Neural cell (in vitro differentiated cells): ENCODE measurements around the gene SETBP1. TPM values are rescaled to one million over a fixed set of nuclear protein-coding genes. Genes with fewer than 3 reads are reported as not detected.

Experiments used
- H2AFZ ChIP-seq: fragments of 200-600, 300-800 bp; sonication (generic), shearing (Covaris generic); 2 replicates; pipeline ENCODE4 v1.6.0; 2014; ENCODE audit warnings: low read depth, mild to moderate bottlenecking, antibody characterized with exemption, low read length, moderate library complexity
- H3F3A ChIP-seq: fragments of 200-600 bp; shearing (Covaris generic); 2 replicates; pipeline ENCODE4 v1.6.1; 2016; ENCODE audit warnings: mild to moderate bottlenecking, moderate library complexity, mixed read lengths, antibody characterized with exemption, low read length; ENCODE audit not compliant: insufficient read depth, poor library complexity, severe bottlenecking
- H3K27ac ChIP-seq: fragments of 200-600, 300-800 bp; sonication (generic), shearing (Covaris generic); 2 replicates; pipeline ENCODE4 v1.5.1; 2014; ENCODE audit warnings: mild to moderate bottlenecking, low read length, moderate library complexity
- H3K27me3 ChIP-seq: fragments of 300-800, 200-600 bp; sonication (generic), shearing (Covaris generic); 2 replicates; pipeline ENCODE4 v1.6.0; 2014; ENCODE audit warnings: mild to moderate bottlenecking, low read depth, low read length, moderate library complexity; ENCODE audit not compliant: insufficient read depth
- H3K36me3 ChIP-seq: fragments of 300-800, 200-600 bp; sonication (generic), shearing (Covaris generic); 2 replicates; pipeline ENCODE4 v1.5.1; 2014; ENCODE audit warnings: mild to moderate bottlenecking, antibody characterized with exemption, low read length, moderate library complexity; ENCODE audit not compliant: insufficient read depth
- H3K4me2 ChIP-seq: fragments of 300-800, 200-600 bp; sonication (generic), shearing (Covaris generic); 2 replicates; pipeline ENCODE4 v1.6.0; 2014; ENCODE audit warnings: mild to moderate bottlenecking, low read length
- H3K4me3 ChIP-seq: fragments of 300-800, 200-600 bp; sonication (generic), shearing (Covaris generic); 2 replicates; pipeline ENCODE4 v1.5.1; 2014; ENCODE audit warnings: mild to moderate bottlenecking, low read length, moderate library complexity
- H3K79me2 ChIP-seq: fragments of 200-600 bp; shearing (Covaris generic); replicated peaks from 2 replicates; pipeline ENCODE4 v1.6.0; 2014; ENCODE audit warnings: mild to moderate bottlenecking, low read length, moderate library complexity; ENCODE audit not compliant: insufficient read depth
- H3K9ac ChIP-seq: fragments of 300-800, 200-600 bp; sonication (generic), shearing (Covaris generic); 2 replicates; pipeline ENCODE4 v1.6.1; 2016; ENCODE audit warnings: mild to moderate bottlenecking, low read length, mixed read lengths
- H3K9me2 ChIP-seq: fragments of 200-600 bp; shearing (Covaris generic); 2 replicates; pipeline ENCODE4 v1.6.1; 2016; ENCODE audit warnings: mild to moderate bottlenecking, low read length, mixed read lengths; ENCODE audit not compliant: insufficient read depth
- H3K9me3 ChIP-seq: fragments of 200-600, 300-800 bp; sonication (generic), shearing (Covaris generic); 2 replicates; pipeline ENCODE4 v1.6.1; 2016; ENCODE audit warnings: mild to moderate bottlenecking, mixed run types, low read length, moderate library complexity, mixed read lengths
- H4K20me1 ChIP-seq: fragments of 200-600 bp; shearing (Covaris generic); 2 replicates; pipeline ENCODE4 v1.6.1; 2016; ENCODE audit warnings: mild to moderate bottlenecking, mixed run types; ENCODE audit not compliant: insufficient read depth
- EP300 ChIP-seq: fragments of 450-650 bp; conservative IDR thresholded peaks from 2 replicates; pipeline ENCODE4 v1.6.1; 2014; ENCODE audit warnings: antibody characterized with exemption, mild to moderate bottlenecking, moderate library complexity; ENCODE audit not compliant: poor library complexity, severe bottlenecking
- EZH2 ChIP-seq: fragments of 200-600, 300-800 bp; shearing (Covaris generic), sonication (generic); IDR thresholded peaks from 2 replicates; pipeline ENCODE4 v1.6.1; 2014; ENCODE audit warnings: antibody characterized with exemption, low read length, borderline replicate concordance, mild to moderate bottlenecking; ENCODE audit not compliant: insufficient read depth, poor library complexity, severe bottlenecking
- MXI1 ChIP-seq: fragments of 450-650 bp; conservative IDR thresholded peaks from 2 replicates; pipeline ENCODE4 v1.6.1; 2014; ENCODE audit warnings: antibody characterized with exemption, mild to moderate bottlenecking; ENCODE audit not compliant: poor library complexity, severe bottlenecking
- POLR2AphosphoS5 ChIP-seq: IDR thresholded peaks from 2 replicates; pipeline ENCODE4 v1.6.1; 2012
- RAD21 ChIP-seq: fragments of 450-650 bp; conservative IDR thresholded peaks from 2 replicates; pipeline ENCODE4 v1.6.1; 2014; ENCODE audit warnings: antibody characterized with exemption, mild to moderate bottlenecking, moderate library complexity
- SMC3 ChIP-seq: fragments of 450-650 bp; conservative IDR thresholded peaks from 2 replicates; pipeline ENCODE4 v1.6.1; 2014; ENCODE audit warnings: antibody characterized with exemption, mild to moderate bottlenecking, moderate library complexity; ENCODE audit not compliant: poor library complexity
- TAF1 ChIP-seq: IDR thresholded peaks from 2 replicates; pipeline ENCODE4 v1.6.1; 2012; ENCODE audit warnings: low read depth
- polyA plus RNA-seq: library from polyadenylated mRNA; depleted of rRNA; stranded (reverse); fragments of >200 nt; gene quantifications from 2 replicates; pipeline ENCODE4 v1.2.3, GENCODE V29; 2014
- TF ChIP-seq, protein P1 (sequence below): fragments of 450-650 bp; IDR thresholded peaks from 2 replicates; pipeline ENCODE4 v1.5.1; 2014; ENCODE audit warnings: antibody characterized with exemption, mild to moderate bottlenecking, moderate library complexity; ENCODE audit not compliant: poor library complexity, severe bottlenecking
- TF ChIP-seq, protein P2 (sequence below): IDR thresholded peaks from 2 replicates; pipeline ENCODE4 v1.6.1; 2012; ENCODE audit warnings: borderline replicate concordance

Gene SETBP1
- polyA plus RNA-seq, 1 donor from 2014 or later, result 13.7 TPM

DNA sequence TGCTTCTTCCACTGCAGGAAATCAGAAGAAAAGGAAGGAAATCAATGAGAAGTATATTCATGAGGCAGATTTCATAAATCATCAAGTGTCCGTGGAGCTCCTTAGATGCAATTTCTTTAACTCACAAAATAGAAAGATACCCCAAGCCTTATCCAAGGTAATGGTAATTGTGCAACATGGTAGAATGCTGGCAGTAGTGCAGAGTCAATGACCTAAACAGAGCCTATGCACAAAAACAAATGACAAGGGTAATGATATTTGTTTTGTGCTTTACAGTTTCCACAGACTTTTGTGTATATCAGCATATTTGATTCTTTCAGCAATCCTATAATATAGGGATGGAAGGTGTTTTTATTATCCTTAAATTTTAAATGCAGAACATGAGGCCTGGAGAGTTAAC is 102.7 kb downstream of the SETBP1 start:
- H4K20me1 ChIP-seq, result no peaks in the 10 kb centered on the region
- no peaks in the 10 kb centered on the region for H3K9me3 ChIP-seq
- H3K4me2 ChIP-seq, result no peak overlapping the region
- H2AFZ ChIP-seq, result no peak overlapping the region
- no peak overlapping the region for H3K27ac ChIP-seq
- no peaks in the 10 kb centered on the region for H3K36me3 ChIP-seq
- no peak for TF ChIP-seq SMC3
- TF ChIP-seq TAF1, result no peak
- no peak for TF ChIP-seq POLR2AphosphoS5
- TF ChIP-seq MXI1, result no peak
- TF ChIP-seq, protein P1, sequence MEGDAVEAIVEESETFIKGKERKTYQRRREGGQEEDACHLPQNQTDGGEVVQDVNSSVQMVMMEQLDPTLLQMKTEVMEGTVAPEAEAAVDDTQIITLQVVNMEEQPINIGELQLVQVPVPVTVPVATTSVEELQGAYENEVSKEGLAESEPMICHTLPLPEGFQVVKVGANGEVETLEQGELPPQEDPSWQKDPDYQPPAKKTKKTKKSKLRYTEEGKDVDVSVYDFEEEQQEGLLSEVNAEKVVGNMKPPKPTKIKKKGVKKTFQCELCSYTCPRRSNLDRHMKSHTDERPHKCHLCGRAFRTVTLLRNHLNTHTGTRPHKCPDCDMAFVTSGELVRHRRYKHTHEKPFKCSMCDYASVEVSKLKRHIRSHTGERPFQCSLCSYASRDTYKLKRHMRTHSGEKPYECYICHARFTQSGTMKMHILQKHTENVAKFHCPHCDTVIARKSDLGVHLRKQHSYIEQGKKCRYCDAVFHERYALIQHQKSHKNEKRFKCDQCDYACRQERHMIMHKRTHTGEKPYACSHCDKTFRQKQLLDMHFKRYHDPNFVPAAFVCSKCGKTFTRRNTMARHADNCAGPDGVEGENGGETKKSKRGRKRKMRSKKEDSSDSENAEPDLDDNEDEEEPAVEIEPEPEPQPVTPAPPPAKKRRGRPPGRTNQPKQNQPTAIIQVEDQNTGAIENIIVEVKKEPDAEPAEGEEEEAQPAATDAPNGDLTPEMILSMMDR, result no peak
- no peak for TF ChIP-seq RAD21
- TF ChIP-seq, protein P2, sequence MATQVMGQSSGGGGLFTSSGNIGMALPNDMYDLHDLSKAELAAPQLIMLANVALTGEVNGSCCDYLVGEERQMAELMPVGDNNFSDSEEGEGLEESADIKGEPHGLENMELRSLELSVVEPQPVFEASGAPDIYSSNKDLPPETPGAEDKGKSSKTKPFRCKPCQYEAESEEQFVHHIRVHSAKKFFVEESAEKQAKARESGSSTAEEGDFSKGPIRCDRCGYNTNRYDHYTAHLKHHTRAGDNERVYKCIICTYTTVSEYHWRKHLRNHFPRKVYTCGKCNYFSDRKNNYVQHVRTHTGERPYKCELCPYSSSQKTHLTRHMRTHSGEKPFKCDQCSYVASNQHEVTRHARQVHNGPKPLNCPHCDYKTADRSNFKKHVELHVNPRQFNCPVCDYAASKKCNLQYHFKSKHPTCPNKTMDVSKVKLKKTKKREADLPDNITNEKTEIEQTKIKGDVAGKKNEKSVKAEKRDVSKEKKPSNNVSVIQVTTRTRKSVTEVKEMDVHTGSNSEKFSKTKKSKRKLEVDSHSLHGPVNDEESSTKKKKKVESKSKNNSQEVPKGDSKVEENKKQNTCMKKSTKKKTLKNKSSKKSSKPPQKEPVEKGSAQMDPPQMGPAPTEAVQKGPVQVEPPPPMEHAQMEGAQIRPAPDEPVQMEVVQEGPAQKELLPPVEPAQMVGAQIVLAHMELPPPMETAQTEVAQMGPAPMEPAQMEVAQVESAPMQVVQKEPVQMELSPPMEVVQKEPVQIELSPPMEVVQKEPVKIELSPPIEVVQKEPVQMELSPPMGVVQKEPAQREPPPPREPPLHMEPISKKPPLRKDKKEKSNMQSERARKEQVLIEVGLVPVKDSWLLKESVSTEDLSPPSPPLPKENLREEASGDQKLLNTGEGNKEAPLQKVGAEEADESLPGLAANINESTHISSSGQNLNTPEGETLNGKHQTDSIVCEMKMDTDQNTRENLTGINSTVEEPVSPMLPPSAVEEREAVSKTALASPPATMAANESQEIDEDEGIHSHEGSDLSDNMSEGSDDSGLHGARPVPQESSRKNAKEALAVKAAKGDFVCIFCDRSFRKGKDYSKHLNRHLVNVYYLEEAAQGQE, result no peak
- TF ChIP-seq EP300, result no peak
- no peak for TF ChIP-seq EZH2
- H3K9me2 ChIP-seq, result no peaks in the 10 kb centered on the region
- no peaks in the 10 kb centered on the region for H3F3A ChIP-seq
- no peak overlapping the region for H3K4me3 ChIP-seq
- peaks cover 33% of the 10 kb centered on the region for H3K79me2 ChIP-seq
- no peaks in the 10 kb centered on the region for H3K27me3 ChIP-seq
- no peak overlapping the region for H3K9ac ChIP-seq

DNA sequence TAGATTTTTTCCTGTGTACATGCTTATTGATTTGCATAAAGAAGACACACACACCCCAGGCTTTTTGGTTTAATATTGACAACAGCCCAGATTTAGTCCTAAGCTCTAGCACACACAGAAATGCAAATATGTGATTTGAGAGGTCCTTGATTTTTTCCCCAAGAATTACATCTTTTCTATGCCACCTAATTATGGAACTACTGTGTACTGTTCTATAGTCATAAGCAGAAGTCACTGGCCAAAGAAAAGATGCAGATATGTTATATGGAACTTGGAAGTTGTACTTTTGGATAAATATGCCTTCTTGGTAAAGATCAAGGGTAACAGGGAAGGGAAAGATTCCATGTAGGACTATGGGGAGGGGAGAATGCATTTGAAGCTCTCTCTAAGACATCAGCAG is 105.6 kb downstream of the SETBP1 start:
- no peak overlapping the region for H3K4me2 ChIP-seq
- H3K27me3 ChIP-seq, result no peaks in the 10 kb centered on the region
- no peak overlapping the region for H2AFZ ChIP-seq
- H3K9me2 ChIP-seq, result no peaks in the 10 kb centered on the region
- H3K9ac ChIP-seq, result no peak overlapping the region
- no peaks in the 10 kb centered on the region for H4K20me1 ChIP-seq
- H3K27ac ChIP-seq, result no peak overlapping the region
- no peak for TF ChIP-seq POLR2AphosphoS5
- TF ChIP-seq MXI1, result no peak
- TF ChIP-seq SMC3, result no peak
- no peak for TF ChIP-seq TAF1
- TF ChIP-seq RAD21, result no peak
- TF ChIP-seq, protein P2, result no peak
- no peak for TF ChIP-seq EP300
- no peak for TF ChIP-seq EZH2
- TF ChIP-seq, protein P1, result no peak
- H3F3A ChIP-seq, result no peaks in the 10 kb centered on the region
- H3K9me3 ChIP-seq, result no peaks in the 10 kb centered on the region
- H3K79me2 ChIP-seq, result peaks cover 39% of the 10 kb centered on the region
- no peak overlapping the region for H3K4me3 ChIP-seq
- no peaks in the 10 kb centered on the region for H3K36me3 ChIP-seq
